Measurements from ENCODE around the gene FNIP1.

DNA sequence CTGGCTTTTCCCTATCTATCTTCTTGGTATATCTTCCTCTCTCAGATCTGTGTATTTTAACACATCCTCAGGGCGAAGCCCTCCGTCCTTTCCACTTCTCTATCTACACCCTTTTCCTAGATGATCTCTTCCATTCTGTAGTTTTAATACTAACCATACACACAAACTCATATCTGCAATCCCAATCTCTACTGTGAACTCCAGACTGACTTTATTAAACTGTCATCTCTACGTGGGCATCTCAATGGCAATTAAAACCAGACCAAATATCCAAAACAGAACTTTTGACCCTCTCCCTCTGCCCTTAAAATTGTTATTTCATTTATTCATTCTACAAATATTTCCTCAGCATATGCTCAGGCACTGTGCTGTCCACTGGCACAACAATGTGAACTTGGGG, 7.1 kb downstream of the FNIP1 start:
- TF ChIP-seq, protein P1, sequence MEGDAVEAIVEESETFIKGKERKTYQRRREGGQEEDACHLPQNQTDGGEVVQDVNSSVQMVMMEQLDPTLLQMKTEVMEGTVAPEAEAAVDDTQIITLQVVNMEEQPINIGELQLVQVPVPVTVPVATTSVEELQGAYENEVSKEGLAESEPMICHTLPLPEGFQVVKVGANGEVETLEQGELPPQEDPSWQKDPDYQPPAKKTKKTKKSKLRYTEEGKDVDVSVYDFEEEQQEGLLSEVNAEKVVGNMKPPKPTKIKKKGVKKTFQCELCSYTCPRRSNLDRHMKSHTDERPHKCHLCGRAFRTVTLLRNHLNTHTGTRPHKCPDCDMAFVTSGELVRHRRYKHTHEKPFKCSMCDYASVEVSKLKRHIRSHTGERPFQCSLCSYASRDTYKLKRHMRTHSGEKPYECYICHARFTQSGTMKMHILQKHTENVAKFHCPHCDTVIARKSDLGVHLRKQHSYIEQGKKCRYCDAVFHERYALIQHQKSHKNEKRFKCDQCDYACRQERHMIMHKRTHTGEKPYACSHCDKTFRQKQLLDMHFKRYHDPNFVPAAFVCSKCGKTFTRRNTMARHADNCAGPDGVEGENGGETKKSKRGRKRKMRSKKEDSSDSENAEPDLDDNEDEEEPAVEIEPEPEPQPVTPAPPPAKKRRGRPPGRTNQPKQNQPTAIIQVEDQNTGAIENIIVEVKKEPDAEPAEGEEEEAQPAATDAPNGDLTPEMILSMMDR (IDR thresholded peaks at IDR 0.05) = no peak
- TF ChIP-seq POLR2A (IDR thresholded peaks at IDR 0.05) = no peak
